Measurements from ENCODE around the gene CCDC170.
"Not testable (repeated sequence)": the region's sequence is repeated elsewhere in the genome, so short reads cannot be mapped to it uniquely, and the experiment has no call there.

The CCDC170 gene

DNA sequence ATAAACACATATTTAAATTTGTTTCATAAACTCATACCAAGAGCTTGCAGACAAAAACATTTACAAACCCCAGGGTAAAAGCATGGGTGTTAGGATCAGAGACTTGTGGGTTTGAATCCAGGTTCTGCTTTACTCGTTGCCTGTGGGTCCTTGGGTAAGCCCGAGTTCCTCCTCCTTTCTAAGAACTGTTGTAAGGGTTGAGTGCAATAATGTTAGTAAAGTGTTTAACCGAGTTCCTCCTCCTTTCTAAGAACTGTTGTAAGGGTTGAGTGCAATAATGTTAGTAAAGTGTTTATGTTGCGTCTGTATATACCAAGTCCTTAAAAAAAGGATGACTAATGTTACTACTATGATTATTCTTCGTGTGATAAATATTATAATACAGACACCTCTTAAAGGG lies 18.7 kb downstream of the CCDC170 start:
- CTCF ChIA-PET: no interaction called here
- DNase-seq (ENCODE audit: extremely low spot score): no peak
- POLR2A ChIA-PET: no interaction called here
- TF ChIP-seq, protein P1, sequence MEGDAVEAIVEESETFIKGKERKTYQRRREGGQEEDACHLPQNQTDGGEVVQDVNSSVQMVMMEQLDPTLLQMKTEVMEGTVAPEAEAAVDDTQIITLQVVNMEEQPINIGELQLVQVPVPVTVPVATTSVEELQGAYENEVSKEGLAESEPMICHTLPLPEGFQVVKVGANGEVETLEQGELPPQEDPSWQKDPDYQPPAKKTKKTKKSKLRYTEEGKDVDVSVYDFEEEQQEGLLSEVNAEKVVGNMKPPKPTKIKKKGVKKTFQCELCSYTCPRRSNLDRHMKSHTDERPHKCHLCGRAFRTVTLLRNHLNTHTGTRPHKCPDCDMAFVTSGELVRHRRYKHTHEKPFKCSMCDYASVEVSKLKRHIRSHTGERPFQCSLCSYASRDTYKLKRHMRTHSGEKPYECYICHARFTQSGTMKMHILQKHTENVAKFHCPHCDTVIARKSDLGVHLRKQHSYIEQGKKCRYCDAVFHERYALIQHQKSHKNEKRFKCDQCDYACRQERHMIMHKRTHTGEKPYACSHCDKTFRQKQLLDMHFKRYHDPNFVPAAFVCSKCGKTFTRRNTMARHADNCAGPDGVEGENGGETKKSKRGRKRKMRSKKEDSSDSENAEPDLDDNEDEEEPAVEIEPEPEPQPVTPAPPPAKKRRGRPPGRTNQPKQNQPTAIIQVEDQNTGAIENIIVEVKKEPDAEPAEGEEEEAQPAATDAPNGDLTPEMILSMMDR (IDR thresholded peaks at IDR 0.05; ENCODE audit: control extremely low read depth, extremely low read depth, low read depth, missing control alignments): no peak

DNA sequence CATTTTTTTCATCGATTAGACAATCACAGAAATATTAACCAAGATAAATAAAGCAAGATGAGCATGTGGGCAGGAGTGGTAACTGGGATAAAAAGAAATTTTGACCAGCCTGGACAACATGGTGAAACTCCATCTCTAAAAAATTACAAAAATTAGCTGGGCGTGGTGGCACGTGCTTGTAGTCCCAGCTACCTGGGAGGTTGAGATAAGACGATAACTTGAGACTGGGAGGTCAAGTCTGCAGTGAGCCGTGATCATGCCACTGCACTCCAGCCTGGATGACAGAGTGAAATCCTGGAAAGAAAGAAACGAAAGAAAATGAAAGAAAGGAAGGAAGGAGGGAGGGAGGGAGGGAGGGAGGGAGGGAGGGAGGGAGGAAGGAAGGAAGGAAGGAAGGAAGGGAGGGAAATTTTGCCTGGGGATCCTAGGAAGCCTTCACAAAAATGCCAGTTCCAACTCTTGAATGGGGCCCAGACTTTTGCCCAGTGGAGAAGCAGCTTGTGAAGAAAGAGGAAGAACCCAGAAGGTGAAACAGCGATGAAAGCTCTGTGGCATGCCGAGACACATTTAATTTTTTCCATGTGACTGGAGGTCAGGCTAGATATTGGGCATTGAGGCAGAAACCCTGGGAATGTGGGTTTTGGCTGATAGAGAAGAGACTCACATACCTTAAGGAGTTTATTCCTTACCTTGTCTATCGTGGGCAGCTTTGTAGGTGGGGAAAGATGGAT lies 20.3 kb downstream of the CCDC170 start:
- DNase-seq (ENCODE audit: extremely low spot score): no peak
- TF ChIP-seq, protein P1 (IDR thresholded peaks at IDR 0.05; ENCODE audit: control extremely low read depth, extremely low read depth, low read depth, missing control alignments): no peak
- ChIA-PET POLR2A (no interaction called here), CTCF (no interaction called here)

DNA sequence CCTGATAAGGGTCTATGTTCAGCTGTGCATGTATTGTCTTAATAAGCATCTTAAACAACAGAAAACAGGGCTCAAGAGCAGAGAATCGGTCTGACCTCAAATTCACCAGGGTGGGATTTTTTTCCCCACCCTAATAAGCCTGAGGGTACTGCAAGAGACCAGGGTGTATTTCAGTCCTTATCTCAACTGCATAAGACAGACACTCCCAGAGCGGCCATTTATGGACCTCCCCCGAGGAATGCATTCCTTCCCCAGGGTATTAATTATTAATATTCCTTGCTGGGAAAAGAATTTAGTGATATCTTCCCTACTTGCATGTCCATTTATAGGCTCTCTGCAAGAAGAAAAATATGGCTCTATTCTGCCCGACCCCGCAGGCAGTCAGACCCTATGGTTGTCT lies 25.2 kb downstream of the CCDC170 start:
- DNase-seq (ENCODE audit: extremely low spot score); POLR2A ChIA-PET; CTCF ChIA-PET: not testable (repeated sequence)

DNA sequence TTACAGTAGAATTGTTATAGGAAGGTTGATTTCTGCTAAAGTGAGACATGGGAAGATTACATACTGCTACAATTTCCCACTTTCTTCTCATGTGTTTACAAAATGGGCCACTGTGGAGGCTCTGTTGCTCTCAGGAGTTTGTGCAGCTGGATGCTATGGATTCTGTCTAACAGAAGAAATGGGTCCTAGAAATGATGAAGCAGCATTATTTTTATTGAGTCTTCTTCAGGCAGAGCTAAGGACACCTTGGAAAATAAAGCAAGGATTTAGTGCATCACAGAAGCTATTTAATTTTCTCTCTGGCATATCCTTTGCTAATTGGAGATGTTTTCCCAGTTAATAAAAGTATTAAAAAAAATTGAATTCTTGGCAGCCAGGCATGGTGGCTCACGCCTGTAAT lies 29.2 kb downstream of the CCDC170 start:
- TF ChIP-seq, protein P1 (IDR thresholded peaks at IDR 0.05; ENCODE audit: control extremely low read depth, extremely low read depth, low read depth, missing control alignments): no peak
- ChIA-PET POLR2A (no interaction called here), CTCF (no interaction called here)
- no peak for DNase-seq (ENCODE audit: extremely low spot score)

DNA sequence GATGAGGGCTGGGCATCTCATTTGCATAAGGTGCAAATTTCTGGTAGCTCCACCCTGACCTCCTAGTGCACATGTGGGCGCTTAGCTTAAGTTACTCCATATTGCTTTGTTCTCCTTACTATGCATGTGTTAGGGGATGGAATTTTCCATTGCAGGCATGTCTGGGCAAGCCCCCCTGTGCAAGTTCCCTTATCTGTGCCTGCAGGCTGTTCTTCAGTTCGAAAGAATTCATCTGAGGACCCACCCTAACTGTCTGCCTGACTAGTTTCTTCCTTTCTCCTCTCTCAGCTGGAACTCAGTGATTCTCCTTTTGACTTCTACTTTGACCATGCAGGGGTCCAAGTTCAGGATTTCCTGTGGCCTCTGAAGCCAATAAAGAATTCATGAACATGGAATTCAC lies 30.2 kb downstream of the CCDC170 start:
- CTCF ChIA-PET: interaction anchor here (1.1 to 1.2 kb wide), 2 partner anchors 10 to 42 kb away, joined by 3 to 4 read pairs; no protein-coding TSS in a partner anchor
- TF ChIP-seq, protein P1 (IDR thresholded peaks at IDR 0.05; ENCODE audit: control extremely low read depth, extremely low read depth, low read depth, missing control alignments): no peak
- POLR2A ChIA-PET: no interaction called here
- no peak for DNase-seq (ENCODE audit: extremely low spot score)

DNA sequence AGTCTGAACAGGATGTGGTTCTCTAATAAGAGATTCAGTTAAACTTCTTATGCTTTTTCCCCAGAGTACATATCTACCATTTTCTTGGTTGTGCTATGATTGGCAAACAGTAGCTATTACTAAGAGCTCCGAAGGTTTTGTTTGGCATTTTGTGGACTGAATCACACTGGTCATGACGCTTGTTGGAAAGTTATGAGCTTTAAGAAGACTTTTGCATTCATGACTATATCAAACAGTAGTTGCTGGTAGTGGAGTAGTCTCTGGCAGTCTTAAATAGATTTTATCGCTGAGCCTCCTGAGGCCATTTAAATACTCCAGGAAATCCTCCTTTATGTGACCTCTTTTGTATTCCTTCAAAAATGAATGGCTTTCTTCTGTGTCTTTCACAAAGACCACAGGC lies 40.8 kb downstream of the CCDC170 start:
- DNase-seq (ENCODE audit: extremely low spot score): no peak
- TF ChIP-seq, protein P1 (IDR thresholded peaks at IDR 0.05; ENCODE audit: control extremely low read depth, extremely low read depth, low read depth, missing control alignments): no peak
- CTCF ChIA-PET: interaction anchor here (1.1 to 1.8 kb wide), 2 partner anchors 10 to 59 kb away, joined by 3 to 4 read pairs; no protein-coding TSS in a partner anchor
- POLR2A ChIA-PET: no interaction called here

DNA sequence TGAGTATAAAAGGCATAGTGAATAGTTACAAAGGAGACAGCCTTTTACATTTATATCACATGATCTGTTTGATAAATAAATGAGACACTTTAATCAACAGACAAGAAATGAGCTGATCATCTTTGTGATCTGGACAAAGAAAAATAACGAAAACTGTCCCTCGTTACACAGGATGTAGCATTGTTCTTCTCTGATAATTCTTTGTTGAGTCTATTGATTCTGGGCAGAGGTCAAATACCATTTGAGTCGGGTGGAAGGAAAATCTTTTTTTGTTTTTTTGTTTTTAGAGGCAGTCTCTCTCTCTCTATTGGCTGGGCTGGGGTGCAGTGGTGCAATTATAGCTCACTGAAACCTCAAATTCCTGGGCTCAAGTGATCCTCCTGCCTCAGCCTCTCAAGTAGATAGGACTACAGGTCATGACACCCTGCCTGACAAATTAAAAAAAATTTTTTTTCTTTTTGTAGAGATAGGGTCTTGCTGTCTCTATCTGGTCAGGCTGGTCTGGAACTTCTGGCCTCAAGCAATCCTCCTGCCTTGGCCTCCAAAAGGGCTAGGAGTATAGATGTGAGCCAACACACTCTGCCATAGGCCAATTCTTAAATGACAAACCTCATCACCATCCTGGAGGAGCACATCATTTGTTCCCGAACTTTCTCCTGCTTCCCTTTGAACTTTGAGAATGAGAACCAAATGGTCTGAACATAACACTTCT lies 41.8 kb downstream of the CCDC170 start:
- CTCF ChIA-PET: interaction anchor here (1.1 kb wide), 1 partner anchor 60 kb away, joined by 3 read pairs; no protein-coding TSS in a partner anchor
- POLR2A ChIA-PET: no interaction called here
- TF ChIP-seq, protein P1 (IDR thresholded peaks at IDR 0.05; ENCODE audit: control extremely low read depth, extremely low read depth, low read depth, missing control alignments): no peak
- no peak for DNase-seq (ENCODE audit: extremely low spot score)

Data from GM10248 (cell line).